ENCODE data around the gene UCN2. TPM values are rescaled to one million over a fixed set of nuclear protein-coding genes. Genes with fewer than 3 reads are reported as not detected.
A peak's percentile ranks its signal among the peaks of the same experiment; 100 is the strongest.

Gene UCN2
- total and polyA plus RNA-seq, 9 of the 15 experiments (the other 6 are each of a cell fraction or from before 2014, with no cell fraction given) = 0.08 to 0.11 TPM; not detected in 7

DNA sequence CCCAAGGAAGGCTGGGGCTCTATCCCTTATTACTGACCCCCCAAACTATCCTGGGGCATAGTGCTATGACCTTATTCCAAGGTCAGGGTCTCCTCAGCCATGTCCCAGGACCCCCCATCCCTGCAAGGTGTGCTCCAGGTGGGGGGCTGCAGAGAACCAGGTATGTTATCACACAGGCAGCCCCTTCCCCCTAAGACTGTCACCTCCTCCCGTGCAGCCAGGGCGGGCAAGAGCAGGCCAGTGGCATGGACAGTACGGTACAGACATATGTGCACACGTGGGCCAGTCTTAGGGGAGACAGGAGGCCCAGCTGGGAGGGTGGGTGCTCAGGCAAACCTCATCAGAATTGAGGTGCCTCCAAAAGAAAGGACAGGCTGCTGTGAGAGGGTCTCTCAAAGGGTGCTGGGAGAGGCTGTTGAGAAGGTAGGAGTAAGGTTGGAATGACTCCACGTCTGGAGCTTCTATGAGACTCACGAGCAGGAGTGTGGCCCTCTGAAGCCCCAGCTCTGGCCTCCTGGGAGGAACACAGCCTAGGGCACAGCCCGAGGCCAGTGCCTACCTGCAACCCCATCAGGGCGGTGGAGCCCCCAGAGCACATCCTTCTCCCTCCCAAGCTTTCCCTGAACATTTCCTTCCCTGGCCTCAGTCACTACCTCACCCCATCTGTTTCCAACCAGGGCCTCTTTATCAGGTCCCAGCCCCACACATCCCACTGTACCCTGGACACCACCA is 33.3 kb upstream of the UCN2 start:
- ChIA-PET CTCF (ENCODE audit: low intra/inter-chr PET ratio) (no interaction called here), POLR2A (interaction anchor here (0.6 to 1.4 kb wide), 7 partner anchors 8 to 113 kb away, joined by 3 to 5 read pairs (median 3); no protein-coding TSS in a partner anchor)
- DNase-seq (ENCODE audit: extremely low read depth in 1 of 4, low spot score in 3 of 4) (no peak), ATAC-seq (peak; percentile 16), FAIRE-seq (no peak)
- peaks cover 46% of the 10 kb centered on the region; the same call in 2 of the 3 replicates for H3K36me3 ChIP-seq (ENCODE audit: control insufficient read depth, insufficient read depth, low read length)
- no peaks in the 10 kb centered on the region for H3K9me1 ChIP-seq (ENCODE audit: control insufficient read depth, insufficient read depth, low read length)
- H3K27ac ChIP-seq (ENCODE audit: extremely low read depth, low read depth, low read length) = no peak overlapping the region
- no peak overlapping the region for H2AFZ ChIP-seq (ENCODE audit: low read depth, low read length)
- intact Hi-C loops (cut with micrococcal nuclease) (no loop called here), in situ Hi-C loops (cut with MboI) (no loop called here)
- BruUV-seq (replicated peaks) = no TSS peak
- no peaks in the 10 kb centered on the region for H3K79me2 ChIP-seq (ENCODE audit: control insufficient read depth, insufficient read depth, low read length)
- no peaks in the 10 kb centered on the region for H4K20me1 ChIP-seq (replicated peaks; ENCODE audit: control insufficient read depth, insufficient read depth, low read length)
- peak overlapping the region in 1 of 2 experiments; percentile 55; a peak in 2 of 4 replicates for H3K9ac ChIP-seq (ENCODE audit: insufficient read depth in 1 of 2, low read depth in 2 of 2, low read length in 2 of 2)
- WGBS (ENCODE audit: insufficient coverage, low coverage, missing lambda C conversion rate) = 51% methylated on average over 6 of the region's 8 CpGs
- H3K27me3 ChIP-seq (ENCODE audit: control insufficient read depth in 2 of 2, insufficient read depth in 2 of 2, low read length in 2 of 2) = peaks cover 0 to 2% of the 10 kb centered on the region in 2 experiments; a peak in 2 of 5 replicates
- H3K4me1 ChIP-seq (replicated peaks in 1 of 2; ENCODE audit: control insufficient read depth in 2 of 2, insufficient read depth in 2 of 2, low read length in 2 of 2) = peaks cover 12 to 40% of the 10 kb centered on the region in 2 experiments; a peak in 4 of 5 replicates
- H3K4me2 ChIP-seq (ENCODE audit: insufficient read depth, low read length) = no peak overlapping the region
- H3K9me3 ChIP-seq (replicated peaks; ENCODE audit: control insufficient read depth, insufficient read depth, low read depth, low read length) = no peaks in the 10 kb centered on the region
- H3K4me3 ChIP-seq = no peak overlapping the region
- peak; percentile 63; the same call in 1 of the 2 replicates for TF ChIP-seq POLR2G (IDR thresholded peaks at IDR 0.05; ENCODE audit: low read depth, low read length)
- TF ChIP-seq, protein P1, sequence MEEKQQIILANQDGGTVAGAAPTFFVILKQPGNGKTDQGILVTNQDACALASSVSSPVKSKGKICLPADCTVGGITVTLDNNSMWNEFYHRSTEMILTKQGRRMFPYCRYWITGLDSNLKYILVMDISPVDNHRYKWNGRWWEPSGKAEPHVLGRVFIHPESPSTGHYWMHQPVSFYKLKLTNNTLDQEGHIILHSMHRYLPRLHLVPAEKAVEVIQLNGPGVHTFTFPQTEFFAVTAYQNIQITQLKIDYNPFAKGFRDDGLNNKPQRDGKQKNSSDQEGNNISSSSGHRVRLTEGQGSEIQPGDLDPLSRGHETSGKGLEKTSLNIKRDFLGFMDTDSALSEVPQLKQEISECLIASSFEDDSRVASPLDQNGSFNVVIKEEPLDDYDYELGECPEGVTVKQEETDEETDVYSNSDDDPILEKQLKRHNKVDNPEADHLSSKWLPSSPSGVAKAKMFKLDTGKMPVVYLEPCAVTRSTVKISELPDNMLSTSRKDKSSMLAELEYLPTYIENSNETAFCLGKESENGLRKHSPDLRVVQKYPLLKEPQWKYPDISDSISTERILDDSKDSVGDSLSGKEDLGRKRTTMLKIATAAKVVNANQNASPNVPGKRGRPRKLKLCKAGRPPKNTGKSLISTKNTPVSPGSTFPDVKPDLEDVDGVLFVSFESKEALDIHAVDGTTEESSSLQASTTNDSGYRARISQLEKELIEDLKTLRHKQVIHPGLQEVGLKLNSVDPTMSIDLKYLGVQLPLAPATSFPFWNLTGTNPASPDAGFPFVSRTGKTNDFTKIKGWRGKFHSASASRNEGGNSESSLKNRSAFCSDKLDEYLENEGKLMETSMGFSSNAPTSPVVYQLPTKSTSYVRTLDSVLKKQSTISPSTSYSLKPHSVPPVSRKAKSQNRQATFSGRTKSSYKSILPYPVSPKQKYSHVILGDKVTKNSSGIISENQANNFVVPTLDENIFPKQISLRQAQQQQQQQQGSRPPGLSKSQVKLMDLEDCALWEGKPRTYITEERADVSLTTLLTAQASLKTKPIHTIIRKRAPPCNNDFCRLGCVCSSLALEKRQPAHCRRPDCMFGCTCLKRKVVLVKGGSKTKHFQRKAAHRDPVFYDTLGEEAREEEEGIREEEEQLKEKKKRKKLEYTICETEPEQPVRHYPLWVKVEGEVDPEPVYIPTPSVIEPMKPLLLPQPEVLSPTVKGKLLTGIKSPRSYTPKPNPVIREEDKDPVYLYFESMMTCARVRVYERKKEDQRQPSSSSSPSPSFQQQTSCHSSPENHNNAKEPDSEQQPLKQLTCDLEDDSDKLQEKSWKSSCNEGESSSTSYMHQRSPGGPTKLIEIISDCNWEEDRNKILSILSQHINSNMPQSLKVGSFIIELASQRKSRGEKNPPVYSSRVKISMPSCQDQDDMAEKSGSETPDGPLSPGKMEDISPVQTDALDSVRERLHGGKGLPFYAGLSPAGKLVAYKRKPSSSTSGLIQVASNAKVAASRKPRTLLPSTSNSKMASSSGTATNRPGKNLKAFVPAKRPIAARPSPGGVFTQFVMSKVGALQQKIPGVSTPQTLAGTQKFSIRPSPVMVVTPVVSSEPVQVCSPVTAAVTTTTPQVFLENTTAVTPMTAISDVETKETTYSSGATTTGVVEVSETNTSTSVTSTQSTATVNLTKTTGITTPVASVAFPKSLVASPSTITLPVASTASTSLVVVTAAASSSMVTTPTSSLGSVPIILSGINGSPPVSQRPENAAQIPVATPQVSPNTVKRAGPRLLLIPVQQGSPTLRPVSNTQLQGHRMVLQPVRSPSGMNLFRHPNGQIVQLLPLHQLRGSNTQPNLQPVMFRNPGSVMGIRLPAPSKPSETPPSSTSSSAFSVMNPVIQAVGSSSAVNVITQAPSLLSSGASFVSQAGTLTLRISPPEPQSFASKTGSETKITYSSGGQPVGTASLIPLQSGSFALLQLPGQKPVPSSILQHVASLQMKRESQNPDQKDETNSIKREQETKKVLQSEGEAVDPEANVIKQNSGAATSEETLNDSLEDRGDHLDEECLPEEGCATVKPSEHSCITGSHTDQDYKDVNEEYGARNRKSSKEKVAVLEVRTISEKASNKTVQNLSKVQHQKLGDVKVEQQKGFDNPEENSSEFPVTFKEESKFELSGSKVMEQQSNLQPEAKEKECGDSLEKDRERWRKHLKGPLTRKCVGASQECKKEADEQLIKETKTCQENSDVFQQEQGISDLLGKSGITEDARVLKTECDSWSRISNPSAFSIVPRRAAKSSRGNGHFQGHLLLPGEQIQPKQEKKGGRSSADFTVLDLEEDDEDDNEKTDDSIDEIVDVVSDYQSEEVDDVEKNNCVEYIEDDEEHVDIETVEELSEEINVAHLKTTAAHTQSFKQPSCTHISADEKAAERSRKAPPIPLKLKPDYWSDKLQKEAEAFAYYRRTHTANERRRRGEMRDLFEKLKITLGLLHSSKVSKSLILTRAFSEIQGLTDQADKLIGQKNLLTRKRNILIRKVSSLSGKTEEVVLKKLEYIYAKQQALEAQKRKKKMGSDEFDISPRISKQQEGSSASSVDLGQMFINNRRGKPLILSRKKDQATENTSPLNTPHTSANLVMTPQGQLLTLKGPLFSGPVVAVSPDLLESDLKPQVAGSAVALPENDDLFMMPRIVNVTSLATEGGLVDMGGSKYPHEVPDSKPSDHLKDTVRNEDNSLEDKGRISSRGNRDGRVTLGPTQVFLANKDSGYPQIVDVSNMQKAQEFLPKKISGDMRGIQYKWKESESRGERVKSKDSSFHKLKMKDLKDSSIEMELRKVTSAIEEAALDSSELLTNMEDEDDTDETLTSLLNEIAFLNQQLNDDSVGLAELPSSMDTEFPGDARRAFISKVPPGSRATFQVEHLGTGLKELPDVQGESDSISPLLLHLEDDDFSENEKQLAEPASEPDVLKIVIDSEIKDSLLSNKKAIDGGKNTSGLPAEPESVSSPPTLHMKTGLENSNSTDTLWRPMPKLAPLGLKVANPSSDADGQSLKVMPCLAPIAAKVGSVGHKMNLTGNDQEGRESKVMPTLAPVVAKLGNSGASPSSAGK (IDR thresholded peaks at IDR 0.05) = no peak
- TF ChIP-seq, protein P2, sequence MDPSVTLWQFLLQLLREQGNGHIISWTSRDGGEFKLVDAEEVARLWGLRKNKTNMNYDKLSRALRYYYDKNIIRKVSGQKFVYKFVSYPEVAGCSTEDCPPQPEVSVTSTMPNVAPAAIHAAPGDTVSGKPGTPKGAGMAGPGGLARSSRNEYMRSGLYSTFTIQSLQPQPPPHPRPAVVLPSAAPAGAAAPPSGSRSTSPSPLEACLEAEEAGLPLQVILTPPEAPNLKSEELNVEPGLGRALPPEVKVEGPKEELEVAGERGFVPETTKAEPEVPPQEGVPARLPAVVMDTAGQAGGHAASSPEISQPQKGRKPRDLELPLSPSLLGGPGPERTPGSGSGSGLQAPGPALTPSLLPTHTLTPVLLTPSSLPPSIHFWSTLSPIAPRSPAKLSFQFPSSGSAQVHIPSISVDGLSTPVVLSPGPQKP (CRISPR knock-in tag; IDR thresholded peaks at IDR 0.05) = no peak
- no peak for TF ChIP-seq ZNF41 (CRISPR knock-in tag; conservative IDR thresholded peaks at IDR 0.05)
- no peak for TF ChIP-seq ZNF584 (CRISPR knock-in tag; IDR thresholded peaks at IDR 0.05; ENCODE audit: low read depth)
- TF ChIP-seq PRPF4 (IDR thresholded peaks at IDR 0.05; ENCODE audit: insufficient read depth, low read depth, low read length, poor library complexity, severe bottlenecking) = no peak
- peak; percentile 7; the same call in 1 of the 2 replicates for TF ChIP-seq MYNN (IDR thresholded peaks at IDR 0.05)
- no peak for TF ChIP-seq MYNN (CRISPR knock-in tag; IDR thresholded peaks at IDR 0.05)
- TF ChIP-seq ARID1B (IDR thresholded peaks at IDR 0.05) = no peak

All from K562 (cell line).